Gastroesophageal sphincter (tissue), 4 donors: Measurements from ENCODE around the gene VWA3B. TPM values are rescaled to one million over a fixed set of nuclear protein-coding genes. Genes with fewer than 3 reads are reported as not detected.

Experiments used
- ATAC-seq: fragments of 150-250 bp; one replicate; pipeline ENCODE4 v1.9.1; 2016; ENCODE audit warnings: mild to moderate bottlenecking, moderate library complexity
- H3K27ac ChIP-seq, 4 donors: fragments of 200-600 bp; sonication (generic) in 3 of 4; 1 replicate in 3 of 4; 2 replicates in 1 of 4; pipeline ENCODE4 v1.5.1; 2016 to 2019
- H3K27me3 ChIP-seq: fragments of 200-600 bp; sonication (generic); one replicate; pipeline ENCODE4 v1.5.1; 2019
- H3K36me3 ChIP-seq, 2 donors: fragments of 200-600 bp; sonication (generic); one replicate each; pipeline ENCODE4 v1.5.1; 2019; ENCODE audit warnings: control low read depth in 1 of 2
- H3K4me1 ChIP-seq, 3 donors: fragments of 200-600 bp; sonication (generic); 1 replicate in 2 of 3; 2 replicates in 1 of 3; pipeline ENCODE4 v1.5.1; 2016 to 2019; ENCODE audit warnings: control low read depth in 2 of 3
- H3K4me3 ChIP-seq, 2 donors: fragments of 200-600 bp; sonication (generic); one replicate each; pipeline ENCODE4 v1.5.1; 2019; ENCODE audit warnings: mild to moderate bottlenecking in 1 of 2, moderate library complexity in 1 of 2
- H3K9me3 ChIP-seq, 3 donors: fragments of 200-600 bp; sonication (generic); one replicate each; pipeline ENCODE4 v1.5.1; 2017 to 2019; ENCODE audit warnings: control low read depth in 2 of 3
- CTCF ChIP-seq, 4 experiments: fragments of 200-600 bp in 2 of 4; fragments of 450-650 bp in 2 of 4; sonication (generic) in 1 of 4; IDR thresholded peaks; one replicate each; pipeline ENCODE4 v1.5.1; 2017 to 2019; ENCODE audit warnings: antibody characterized with exemption in 4 of 4, mild to moderate bottlenecking in 2 of 4, moderate library complexity in 2 of 4
- EP300 ChIP-seq: sonication (generic); formaldehyde crosslinking; IDR thresholded peaks from one replicate; pipeline ENCODE4 v1.6.1; 2017; ENCODE audit warnings: antibody characterized with exemption, mild to moderate bottlenecking
- POLR2A ChIP-seq, 2 donors: fragments of 450-650 bp; IDR thresholded peaks; one replicate each; pipeline ENCODE4 v1.6.1; 2017; ENCODE audit warnings: antibody characterized with exemption in 2 of 2, mild to moderate bottlenecking in 2 of 2, moderate library complexity in 1 of 2
- POLR2AphosphoS5 ChIP-seq: sonication (generic); formaldehyde crosslinking; IDR thresholded peaks from one replicate; pipeline ENCODE4 v1.6.1; 2017; ENCODE audit warnings: antibody characterized with exemption
- WGBS, 2 donors: methylation state at CpG; one replicate each; pipeline ENCODE4 v1.1.5; 2018; ENCODE audit warnings: low coverage in 1 of 2; 5-methylcytosine and 5-hydroxymethylcytosine counted together
- total RNA-seq, 4 donors: library from RNA; depleted of rRNA; stranded (reverse); fragments of >200 nt; gene quantifications; one replicate each; pipeline ENCODE4 v1.1.0, GENCODE V29; 2016

Gene VWA3B
- total RNA-seq, 4 donors from 2014 or later = not detected

GRCh38 chr2:98296440-98296839 is 209.5 kb downstream of the VWA3B start:
- Histone ChIP-seq H3K27me3 (no peaks in the 10 kb centered on the region), H3K27ac (no peak overlapping the region), H3K9me3 (no peaks in the 10 kb centered on the region), H3K4me1 (no peaks in the 10 kb centered on the region), H3K36me3 (no peaks in the 10 kb centered on the region), H3K4me3 (no peak overlapping the region)
- TF ChIP-seq EP300 (no peak), POLR2A (IDR thresholded peaks at IDR 0.05) (no peak), POLR2AphosphoS5 (no peak), CTCF (IDR thresholded peaks at IDR 0.05) (no peak)
- ATAC-seq = no peak
- WGBS, 2 donors = 75 to 82% methylated on average over 2 to 7 of the region's 7 CpGs

GRCh38 chr2:98297817-98298682 is 211.1 kb downstream of the VWA3B start:
- Histone ChIP-seq H3K9me3 (no peaks in the 10 kb centered on the region), H3K36me3 (no peaks in the 10 kb centered on the region), H3K27me3 (no peaks in the 10 kb centered on the region), H3K27ac (no peak overlapping the region), H3K4me1 (no peaks in the 10 kb centered on the region), H3K4me3 (no peak overlapping the region)
- ATAC-seq = no peak
- TF ChIP-seq POLR2AphosphoS5 (no peak), EP300 (no peak), CTCF (IDR thresholded peaks at IDR 0.05) (no peak), POLR2A (IDR thresholded peaks at IDR 0.05) (no peak)
- 77 to 79% methylated on average over 8 of the region's 12 CpGs for WGBS, 2 donors

GRCh38 chr2:98298683-98299164 is 211.8 kb downstream of the VWA3B start:
- Histone ChIP-seq H3K4me1 (no peaks in the 10 kb centered on the region), H3K27ac (no peak overlapping the region), H3K4me3 (no peak overlapping the region), H3K36me3 (no peaks in the 10 kb centered on the region), H3K9me3 (no peaks in the 10 kb centered on the region), H3K27me3 (no peaks in the 10 kb centered on the region)
- TF ChIP-seq EP300 = no peak
- TF ChIP-seq POLR2A (IDR thresholded peaks at IDR 0.05) = no peak
- TF ChIP-seq CTCF (IDR thresholded peaks at IDR 0.05) = no peak
- TF ChIP-seq POLR2AphosphoS5 = no peak
- 70 to 72% methylated on average over 2 to 4 of the region's 6 CpGs for WGBS, 2 donors
- no peak for ATAC-seq

- Histone ChIP-seq H3K36me3 (no peaks in the 10 kb centered on the region), H3K4me1 (no peaks in the 10 kb centered on the region), H3K27ac (no peak overlapping the region), H3K27me3 (no peaks in the 10 kb centered on the region), H3K4me3 (no peak overlapping the region), H3K9me3 (no peaks in the 10 kb centered on the region)
- WGBS, 2 donors = 43 to 56% methylated on average over 4 of the region's 8 CpGs
- TF ChIP-seq POLR2AphosphoS5 (no peak), EP300 (no peak), CTCF (IDR thresholded peaks at IDR 0.05) (no peak), POLR2A (IDR thresholded peaks at IDR 0.05) (no peak)
- ATAC-seq = no peak
Observed at GRCh38 chr2:98299211-98299905, 212.4 kb downstream of the VWA3B start.
